ENCODE results near the gene PF4V1. TPM values are rescaled to one million over a fixed set of nuclear protein-coding genes. Genes with fewer than 3 reads are reported as not detected.

Gene PF4V1
- total RNA-seq, 2 experiments from 2014 or later = not detected

- ChIA-PET POLR2A (interaction anchor here (0.6 to 1.0 kb wide), 2 partner anchors 9 to 79 kb away, joined by 3 to 5 read pairs; no protein-coding TSS in a partner anchor), CTCF (ENCODE audit: unreplicated experiment) (no interaction called here)
- Histone ChIP-seq H3K27ac (ENCODE audit: low read depth, low read length, poor library complexity, severe bottlenecking) (no peak overlapping the region), H3K4me2 (ENCODE audit: low read length) (no peak overlapping the region), H3K79me2 (ENCODE audit: insufficient read depth, low read depth, low read length) (no peaks in the 10 kb centered on the region), H2AFZ (ENCODE audit: low read length) (no peak overlapping the region), H3K4me3 (ENCODE audit: low read depth, low read length, poor library complexity, severe bottlenecking) (no peak overlapping the region), H3K9me2 (ENCODE audit: insufficient read depth, low read length) (no peaks in the 10 kb centered on the region), H3K4me1 (ENCODE audit: insufficient read depth, low read length, poor library complexity, severe bottlenecking) (no peaks in the 10 kb centered on the region), H3K9me3 (ENCODE audit: low read length) (no peaks in the 10 kb centered on the region), H4K20me1 (ENCODE audit: insufficient read depth, low read length) (no peaks in the 10 kb centered on the region), H3K36me3 (ENCODE audit: insufficient read depth, low read length) (no peaks in the 10 kb centered on the region)
- no peak for DNase-seq (ENCODE audit: low spot score)
- intact Hi-C loops (cut with micrococcal nuclease; ENCODE audit: unreplicated experiment) = no loop called here
- BruUV-seq (replicated peaks) = no TSS peak
- TF ChIP-seq, protein P1, sequence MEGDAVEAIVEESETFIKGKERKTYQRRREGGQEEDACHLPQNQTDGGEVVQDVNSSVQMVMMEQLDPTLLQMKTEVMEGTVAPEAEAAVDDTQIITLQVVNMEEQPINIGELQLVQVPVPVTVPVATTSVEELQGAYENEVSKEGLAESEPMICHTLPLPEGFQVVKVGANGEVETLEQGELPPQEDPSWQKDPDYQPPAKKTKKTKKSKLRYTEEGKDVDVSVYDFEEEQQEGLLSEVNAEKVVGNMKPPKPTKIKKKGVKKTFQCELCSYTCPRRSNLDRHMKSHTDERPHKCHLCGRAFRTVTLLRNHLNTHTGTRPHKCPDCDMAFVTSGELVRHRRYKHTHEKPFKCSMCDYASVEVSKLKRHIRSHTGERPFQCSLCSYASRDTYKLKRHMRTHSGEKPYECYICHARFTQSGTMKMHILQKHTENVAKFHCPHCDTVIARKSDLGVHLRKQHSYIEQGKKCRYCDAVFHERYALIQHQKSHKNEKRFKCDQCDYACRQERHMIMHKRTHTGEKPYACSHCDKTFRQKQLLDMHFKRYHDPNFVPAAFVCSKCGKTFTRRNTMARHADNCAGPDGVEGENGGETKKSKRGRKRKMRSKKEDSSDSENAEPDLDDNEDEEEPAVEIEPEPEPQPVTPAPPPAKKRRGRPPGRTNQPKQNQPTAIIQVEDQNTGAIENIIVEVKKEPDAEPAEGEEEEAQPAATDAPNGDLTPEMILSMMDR (conservative IDR thresholded peaks at IDR 0.05; ENCODE audit: low read length) = no peak
- no peak for TF ChIP-seq EZH2phosphoT487 (IDR thresholded peaks at IDR 0.05; ENCODE audit: borderline replicate concordance, low read depth, low read length)
Observed at GRCh38 chr4:73842696-73843095, 10.4 kb upstream of the PF4V1 start.

DNA sequence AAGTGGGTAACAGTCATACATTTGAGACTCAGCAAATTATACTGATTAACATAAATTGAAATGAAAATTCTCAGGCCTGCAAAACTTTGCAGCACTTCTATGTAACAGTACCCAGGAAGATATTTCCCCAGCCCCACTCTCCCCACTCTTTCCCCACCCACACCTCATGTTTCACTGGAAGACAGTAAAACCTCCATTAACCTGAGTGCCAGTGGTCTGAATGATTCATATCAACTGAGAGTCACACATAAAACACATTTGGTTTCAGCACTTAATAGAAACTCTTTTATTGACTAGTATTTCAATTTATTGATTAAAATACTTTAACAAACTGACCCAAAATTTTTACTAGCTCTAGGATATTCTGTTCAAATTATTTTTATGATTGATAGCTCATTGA lies 9.7 kb upstream of the PF4V1 start:
- no peaks in the 10 kb centered on the region for H4K20me1 ChIP-seq (ENCODE audit: insufficient read depth, low read length)
- intact Hi-C loops (cut with micrococcal nuclease; ENCODE audit: unreplicated experiment) = no loop called here
- no peaks in the 10 kb centered on the region for H3K9me2 ChIP-seq (ENCODE audit: insufficient read depth, low read length)
- no TSS peak for BruUV-seq (replicated peaks)
- no peaks in the 10 kb centered on the region for H3K36me3 ChIP-seq (ENCODE audit: insufficient read depth, low read length)
- no peak overlapping the region for H3K4me2 ChIP-seq (ENCODE audit: low read length)
- H2AFZ ChIP-seq (ENCODE audit: low read length) = no peak overlapping the region
- DNase-seq (ENCODE audit: low spot score) = no peak
- no peak for TF ChIP-seq EZH2phosphoT487 (IDR thresholded peaks at IDR 0.05; ENCODE audit: borderline replicate concordance, low read depth, low read length)
- TF ChIP-seq, protein P1 (conservative IDR thresholded peaks at IDR 0.05; ENCODE audit: low read length) = no peak
- no peaks in the 10 kb centered on the region for H3K4me1 ChIP-seq (ENCODE audit: insufficient read depth, low read length, poor library complexity, severe bottlenecking)
- no peaks in the 10 kb centered on the region for H3K79me2 ChIP-seq (ENCODE audit: insufficient read depth, low read depth, low read length)
- H3K9me3 ChIP-seq (ENCODE audit: low read length) = no peaks in the 10 kb centered on the region
- no peak overlapping the region for H3K27ac ChIP-seq (ENCODE audit: low read depth, low read length, poor library complexity, severe bottlenecking)
- CTCF ChIA-PET (ENCODE audit: unreplicated experiment) = no interaction called here
- no peak overlapping the region for H3K4me3 ChIP-seq (ENCODE audit: low read depth, low read length, poor library complexity, severe bottlenecking)
- POLR2A ChIA-PET = interaction anchor here (0.6 to 1.0 kb wide), 2 partner anchors 10 to 334 kb away, joined by 3 read pairs; no protein-coding TSS in a partner anchor

DNA sequence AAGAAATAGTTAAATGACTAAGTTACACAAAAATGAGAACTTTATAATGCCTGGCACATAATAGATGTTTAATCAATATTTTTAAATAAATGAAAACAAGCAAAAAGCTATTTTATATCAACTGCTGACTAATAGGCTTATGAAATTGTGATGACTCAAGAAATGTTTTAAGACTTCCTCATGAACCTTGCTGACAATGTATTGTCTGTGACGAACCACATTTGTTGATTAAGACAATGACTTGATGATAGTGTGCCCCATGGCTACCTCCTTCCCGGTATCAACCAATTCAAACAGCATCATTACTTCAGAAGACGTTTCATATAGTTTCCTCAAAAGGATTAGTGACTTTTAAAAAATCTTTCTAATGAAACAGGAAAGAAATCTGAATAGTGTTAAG lies 8.8 kb upstream of the PF4V1 start:
- Histone ChIP-seq H3K79me2 (ENCODE audit: insufficient read depth, low read depth, low read length) (no peaks in the 10 kb centered on the region), H3K4me1 (ENCODE audit: insufficient read depth, low read length, poor library complexity, severe bottlenecking) (no peaks in the 10 kb centered on the region), H4K20me1 (ENCODE audit: insufficient read depth, low read length) (no peaks in the 10 kb centered on the region), H3K27ac (ENCODE audit: low read depth, low read length, poor library complexity, severe bottlenecking) (no peak overlapping the region), H2AFZ (ENCODE audit: low read length) (no peak overlapping the region), H3K36me3 (ENCODE audit: insufficient read depth, low read length) (no peaks in the 10 kb centered on the region), H3K9me3 (ENCODE audit: low read length) (no peaks in the 10 kb centered on the region), H3K4me2 (ENCODE audit: low read length) (no peak overlapping the region), H3K9me2 (ENCODE audit: insufficient read depth, low read length) (no peaks in the 10 kb centered on the region), H3K4me3 (ENCODE audit: low read depth, low read length, poor library complexity, severe bottlenecking) (no peak overlapping the region)
- intact Hi-C loops (cut with micrococcal nuclease; ENCODE audit: unreplicated experiment) = no loop called here
- POLR2A ChIA-PET = interaction anchor here (1.4 kb wide), 1 partner anchor 20 kb away, joined by 3 read pairs; no protein-coding TSS in a partner anchor
- no TSS peak for BruUV-seq (replicated peaks)
- DNase-seq (ENCODE audit: low spot score) = no peak
- CTCF ChIA-PET (ENCODE audit: unreplicated experiment) = no interaction called here
- TF ChIP-seq EZH2phosphoT487 (IDR thresholded peaks at IDR 0.05; ENCODE audit: borderline replicate concordance, low read depth, low read length) = no peak
- TF ChIP-seq, protein P1 (conservative IDR thresholded peaks at IDR 0.05; ENCODE audit: low read length) = no peak

Measured in OCI-LY7 (cell line).